Neural progenitor cell (in vitro differentiated cells): ENCODE measurements around the gene PTPN5.

Source experiments
- EZH2 ChIP-seq: fragments of 200-600 bp; sonication (generic); IDR thresholded peaks from 2 replicates; pipeline ENCODE4 v1.6.1; 2017; ENCODE audit warnings: antibody characterized with exemption, mild to moderate bottlenecking, moderate library complexity
- TF ChIP-seq, protein P1 (sequence below): fragments of 200-600 bp; sonication (generic); IDR thresholded peaks from 2 replicates; pipeline ENCODE4 v1.5.1; 2017; ENCODE audit warnings: antibody characterized with exemption, mild to moderate bottlenecking

- TF ChIP-seq, protein P1, sequence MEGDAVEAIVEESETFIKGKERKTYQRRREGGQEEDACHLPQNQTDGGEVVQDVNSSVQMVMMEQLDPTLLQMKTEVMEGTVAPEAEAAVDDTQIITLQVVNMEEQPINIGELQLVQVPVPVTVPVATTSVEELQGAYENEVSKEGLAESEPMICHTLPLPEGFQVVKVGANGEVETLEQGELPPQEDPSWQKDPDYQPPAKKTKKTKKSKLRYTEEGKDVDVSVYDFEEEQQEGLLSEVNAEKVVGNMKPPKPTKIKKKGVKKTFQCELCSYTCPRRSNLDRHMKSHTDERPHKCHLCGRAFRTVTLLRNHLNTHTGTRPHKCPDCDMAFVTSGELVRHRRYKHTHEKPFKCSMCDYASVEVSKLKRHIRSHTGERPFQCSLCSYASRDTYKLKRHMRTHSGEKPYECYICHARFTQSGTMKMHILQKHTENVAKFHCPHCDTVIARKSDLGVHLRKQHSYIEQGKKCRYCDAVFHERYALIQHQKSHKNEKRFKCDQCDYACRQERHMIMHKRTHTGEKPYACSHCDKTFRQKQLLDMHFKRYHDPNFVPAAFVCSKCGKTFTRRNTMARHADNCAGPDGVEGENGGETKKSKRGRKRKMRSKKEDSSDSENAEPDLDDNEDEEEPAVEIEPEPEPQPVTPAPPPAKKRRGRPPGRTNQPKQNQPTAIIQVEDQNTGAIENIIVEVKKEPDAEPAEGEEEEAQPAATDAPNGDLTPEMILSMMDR = no peak
- no peak for TF ChIP-seq EZH2
Observed at GRCh38 chr11:18792827-18793226, 1.2 kb upstream of the PTPN5 start.
